ENCODE measurements around the gene ZFPL1. TPM values are rescaled to one million over a fixed set of nuclear protein-coding genes. Genes with fewer than 3 reads are reported as not detected.

ZFPL1 gene
- total RNA-seq, 4 donors from 2014 or later, result 35.7 to 42.0 (median 40.6) TPM

GRCh38 chr11:65134952-65135632 is 51.1 kb downstream of the ZFPL1 start:
- no peaks in the 10 kb centered on the region for H3K9me3 ChIP-seq
- intact Hi-C loops (cut with DNase I; ENCODE audit: low total_unique reads), result loop anchor here (1.0 to 5.0 kb wide), 4 partner anchors 13 to 782 kb away; partner anchors contain the start of genes C11orf68, DRAP1, FAU and MRPL49
- peak overlapping the region; percentile 87 to 99 (median 98) for H3K27ac ChIP-seq
- peak overlapping the region; percentile 84 to 99 (median 92) for H3K4me3 ChIP-seq
- DNase-seq (peak; percentile 96 to 99), ATAC-seq (peak; percentile 95 to 97)
- TF ChIP-seq POLR2A (IDR thresholded peaks at IDR 0.05) (no peak), CTCF (IDR thresholded peaks at IDR 0.05 in 4 of 5, conservative IDR thresholded peaks at IDR 0.05 in 1 of 5) (no peak)
- in situ Hi-C loops (cut with MboI; ENCODE audit: low sequenced_read_pairs in 4 of 4), result no loop called here
- H3K27me3 ChIP-seq, result no peaks in the 10 kb centered on the region
- peaks cover 0 to 28% of the 10 kb centered on the region in 2 donors for H3K36me3 ChIP-seq
- H3K4me1 ChIP-seq, result peaks cover 27 to 29% of the 10 kb centered on the region in 2 donors

DNA sequence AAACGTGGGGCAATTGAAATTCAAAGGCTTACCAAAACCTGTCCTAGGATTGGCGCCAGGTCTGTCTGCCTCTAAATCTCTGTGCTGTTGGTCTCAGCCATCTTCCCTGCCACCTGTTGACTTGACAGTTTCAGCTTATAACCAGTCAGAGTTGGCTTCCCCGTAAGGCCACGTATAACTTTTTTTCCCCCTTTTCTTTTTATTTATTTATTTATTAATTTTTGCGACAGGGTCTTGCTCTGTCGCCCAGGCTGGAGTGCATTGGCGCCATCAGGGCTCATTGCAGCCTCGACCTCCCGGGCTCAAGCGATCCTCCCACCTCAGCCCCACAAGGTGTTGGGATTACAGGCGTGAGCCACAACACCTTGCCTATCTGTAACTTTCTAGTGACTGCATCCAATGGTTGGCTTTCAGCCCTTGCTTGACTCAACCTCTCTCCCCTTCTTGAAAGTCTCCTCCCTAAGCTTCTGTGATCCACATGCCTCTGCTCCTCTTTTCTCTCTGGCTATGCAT is 51.7 kb downstream of the ZFPL1 start:
- Histone ChIP-seq H3K27me3 (no peaks in the 10 kb centered on the region), H3K4me3 (peak overlapping the region; percentile 84 to 99 (median 92)), H3K4me1 (peaks cover 27 to 29% of the 10 kb centered on the region in 2 donors), H3K27ac (peak overlapping the region; percentile 87 to 99 (median 98)), H3K36me3 (peaks cover 0 to 22% of the 10 kb centered on the region in 2 donors), H3K9me3 (no peaks in the 10 kb centered on the region)
- DNase-seq, result peak in 1 of 2 donors; percentile 17
- in situ Hi-C loops (cut with MboI; ENCODE audit: low sequenced_read_pairs in 4 of 4) (no loop called here), intact Hi-C loops (cut with DNase I; ENCODE audit: low total_unique reads) (loop anchor here (1.0 to 5.0 kb wide), 2 partner anchors 15 to 782 kb away; partner anchors contain the start of genes C11orf68 and DRAP1)
- TF ChIP-seq CTCF (IDR thresholded peaks at IDR 0.05 in 4 of 5, conservative IDR thresholded peaks at IDR 0.05 in 1 of 5) (no peak), POLR2A (IDR thresholded peaks at IDR 0.05) (no peak)
- ATAC-seq, result no peak

- Histone ChIP-seq H3K4me1 (peaks cover 27 to 29% of the 10 kb centered on the region in 2 donors), H3K4me3 (no peak overlapping the region), H3K9me3 (no peaks in the 10 kb centered on the region), H3K36me3 (peaks cover 0 to 13% of the 10 kb centered on the region in 2 donors), H3K27ac (peak overlapping the region; percentile 87 to 99 (median 98)), H3K27me3 (no peaks in the 10 kb centered on the region)
- in situ Hi-C loops (cut with MboI; ENCODE audit: low sequenced_read_pairs in 4 of 4), result no loop called here
- DNase-seq (peak in 1 of 2 donors; percentile 10), ATAC-seq (no peak)
- intact Hi-C loops (cut with DNase I; ENCODE audit: low total_unique reads), result loop anchor here (5.0 kb wide), 1 partner anchor 781 kb away; the partner anchor contains the start of genes C11orf68 and DRAP1
- TF ChIP-seq POLR2A (IDR thresholded peaks at IDR 0.05), result no peak
- TF ChIP-seq CTCF (IDR thresholded peaks at IDR 0.05 in 4 of 5, conservative IDR thresholded peaks at IDR 0.05 in 1 of 5), result no peak
Measured at GRCh38 chr11:65136515-65137096, 52.6 kb downstream of the ZFPL1 start.

Small RNAs within 50 kb of the gene (microRNA-seq; reads per million reads assigned to microRNA genes)
- 0 to 1.2 reads per million in 2 donors for gene MIR6751 (ENCODE audit: borderline replicate concordance in 2 of 2)

Other genes starting within 250 kb of the ZFPL1 start
- gene CDC42BPG, start 239.6 kb upstream of the ZFPL1 start, total RNA-seq, result under 1 TPM in 2 of 4 donors, not detected in 2; 0.15 to 0.19 TPM
- 10 to 100 TPM; 24.8 to 46.2 (median 31.3) TPM for gene EHD1, start 205.6 kb upstream of the ZFPL1 start, total RNA-seq
- 10 to 100 TPM; 10.7 to 97.5 (median 37.9) TPM for gene ATG2A, start 167.0 kb upstream of the ZFPL1 start, total RNA-seq
- 10 to 100 TPM; 17.2 to 34.2 (median 24.3) TPM for gene PPP2R5B, start 159.5 kb upstream of the ZFPL1 start, total RNA-seq
- not detected for gene GPHA2, start 148.3 kb upstream of the ZFPL1 start, total RNA-seq
- not detected for gene MAJIN, start 112.1 kb upstream of the ZFPL1 start, total RNA-seq
- 1 to 10 TPM in 3 of 4 donors, under 1 TPM in 1; 0.97 to 3.3 (median 2.3) TPM for gene BATF2, start 87.3 kb upstream of the ZFPL1 start, total RNA-seq
- 100 to 1,000 TPM; 150 to 268 (median 170) TPM for gene ARL2, start 70.1 kb upstream of the ZFPL1 start, total RNA-seq
- 10 to 100 TPM; 16.9 to 33.3 (median 25.9) TPM for gene SNX15, start 56.8 kb upstream of the ZFPL1 start, total RNA-seq
- 10 to 100 TPM in 3 of 4 donors, 1 to 10 TPM in 1; 9.0 to 27.2 (median 14.4) TPM for gene SAC3D1, start 43.0 kb upstream of the ZFPL1 start, total RNA-seq
- 1 to 10 TPM in 3 of 4 donors, under 1 TPM in 1; 0.22 to 4.0 (median 2.6) TPM for gene NAALADL1, start 25.7 kb upstream of the ZFPL1 start, total RNA-seq
- 1 to 10 TPM in 1 of 4 donors, under 1 TPM in 2, not detected in 1; 0.36 to 1.3 (median 1.00) TPM for gene CDCA5, start 182 bp upstream of the ZFPL1 start, total RNA-seq
- 100 to 1,000 TPM; 206 to 515 (median 266) TPM for gene VPS51, start 12.0 kb downstream of the ZFPL1 start, total RNA-seq
- 10 to 100 TPM in 2 of 4 donors, 1 to 10 TPM in 2; 7.3 to 18.4 (median 11.0) TPM for gene TM7SF2, start 27.6 kb downstream of the ZFPL1 start, total RNA-seq
- 10 to 100 TPM; 10.3 to 30.7 (median 24.1) TPM for gene ZNHIT2, start 33.5 kb downstream of the ZFPL1 start, total RNA-seq
- 100 to 1,000 TPM; 353 to 521 (median 436) TPM for gene FAU, start 37.9 kb downstream of the ZFPL1 start, total RNA-seq
- gene MRPL49, start 38.1 kb downstream of the ZFPL1 start, total RNA-seq, result 10 to 100 TPM; 54.9 to 76.5 (median 63.6) TPM
- gene SYVN1, start 50.3 kb downstream of the ZFPL1 start, total RNA-seq, result 10 to 100 TPM; 24.6 to 77.5 (median 37.3) TPM
- gene SPDYC, start 86.0 kb downstream of the ZFPL1 start, total RNA-seq, result not detected
- gene CAPN1, start 97.7 kb downstream of the ZFPL1 start, total RNA-seq, result 100 to 1,000 TPM in 2 of 4 donors, 10 to 100 TPM in 2; 52.7 to 153 (median 106) TPM
- gene POLA2, start 177.7 kb downstream of the ZFPL1 start, total RNA-seq, result 1 to 10 TPM; 2.9 to 9.2 (median 6.9) TPM
- 10 to 100 TPM in 1 of 4 donors, 1 to 10 TPM in 3; 5.0 to 11.6 (median 5.6) TPM for gene CDC42EP2, start 230.6 kb downstream of the ZFPL1 start, total RNA-seq
- 10 to 100 TPM; 22.4 to 46.4 (median 36.1) TPM for gene DPF2, start 249.6 kb downstream of the ZFPL1 start, total RNA-seq